ENCODE measurements around the gene GNAZ.

Gene GNAZ

DNA sequence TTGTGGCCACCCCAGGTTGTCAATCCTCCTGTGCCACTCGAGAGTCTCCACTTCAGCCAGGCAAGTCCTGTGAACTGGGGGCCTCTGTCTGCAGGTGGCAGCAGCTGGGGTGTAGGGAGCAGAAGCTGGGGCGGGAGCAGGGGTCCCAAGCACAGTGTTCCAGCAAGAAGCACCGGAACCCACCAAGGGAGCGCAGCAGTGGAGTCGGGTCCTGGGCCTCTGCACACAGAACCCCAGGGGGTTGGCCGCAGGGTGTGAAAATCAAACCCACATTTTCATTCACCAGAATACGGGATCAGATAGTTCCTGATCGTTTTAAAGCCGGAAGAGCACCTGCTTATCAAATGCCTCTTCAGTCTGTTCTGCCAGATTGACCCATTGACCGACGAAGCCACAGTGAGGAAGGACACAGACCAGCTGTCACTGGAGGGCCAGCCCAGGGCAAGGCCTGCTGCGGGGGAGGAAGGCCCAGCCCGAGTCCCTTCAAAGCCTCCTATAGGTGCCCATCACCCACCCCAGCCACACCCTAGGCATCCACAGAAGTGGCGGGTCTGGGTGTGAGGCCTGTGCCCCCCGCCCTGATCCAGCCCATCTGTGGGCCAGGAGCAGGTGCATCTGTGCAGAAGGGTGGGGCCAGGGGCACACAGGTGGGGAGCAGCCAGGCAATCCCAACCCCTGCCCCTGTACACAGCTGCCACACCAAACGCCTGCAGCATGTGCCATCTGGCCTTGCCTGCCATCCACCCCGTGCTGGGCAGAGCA is 37.3 kb downstream of the GNAZ start:
- no peak for DNase-seq (ENCODE audit: low spot score)

DNA sequence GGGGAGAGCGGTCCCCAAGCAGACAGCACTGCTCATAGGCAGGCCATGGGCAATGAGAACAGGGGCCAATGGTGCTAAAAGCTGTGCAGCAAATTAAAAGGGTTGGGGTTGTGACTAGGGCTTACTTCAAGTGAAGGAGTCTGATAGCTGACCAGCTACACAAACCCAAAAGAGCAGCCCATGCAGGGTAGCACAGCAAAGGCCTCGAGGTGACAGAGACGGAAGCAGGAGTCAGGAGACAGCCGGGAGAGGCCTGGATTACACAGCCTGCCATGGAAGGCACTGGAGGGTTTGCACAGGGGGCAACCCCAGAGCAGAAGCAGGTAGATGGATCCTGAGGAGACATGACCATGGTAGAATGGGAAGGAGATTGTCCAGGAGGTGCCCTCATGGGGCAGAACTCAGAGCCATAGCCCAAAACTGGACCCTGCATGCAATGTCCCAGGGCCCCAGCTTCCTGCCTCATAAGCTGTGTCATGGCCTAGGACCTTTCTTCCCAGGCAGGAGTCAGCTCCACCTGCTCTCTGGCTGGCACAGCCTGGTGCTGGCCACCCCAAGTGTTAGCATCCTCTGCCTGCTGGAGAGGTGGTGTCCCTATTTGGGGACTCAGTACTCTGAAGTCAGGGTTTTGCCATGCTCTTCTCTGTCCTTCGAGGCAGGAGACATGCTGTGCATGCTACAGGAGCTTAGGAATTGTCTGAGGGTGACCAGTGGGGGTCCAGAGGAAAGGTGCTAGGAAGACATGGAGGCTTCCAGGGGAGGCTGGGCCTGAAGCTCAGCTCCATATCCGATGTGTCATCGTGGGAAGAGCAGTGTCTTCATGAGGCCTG is 38.1 kb downstream of the GNAZ start:
- no peak for DNase-seq (ENCODE audit: low spot score)

DNA sequence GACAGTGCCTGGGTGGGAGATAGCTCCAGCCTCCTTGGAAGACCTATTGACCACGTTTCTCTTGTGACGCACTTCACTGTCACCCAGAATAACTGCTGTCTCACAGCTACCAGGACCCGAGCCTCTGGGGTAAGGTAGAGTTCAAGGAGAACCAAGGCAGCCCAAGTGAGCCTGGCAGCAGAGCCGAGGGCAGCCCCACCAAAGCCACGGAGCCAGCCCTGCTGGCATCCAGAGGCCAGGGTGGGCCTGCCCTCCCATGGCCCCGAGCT is 38.7 kb downstream of the GNAZ start:
- no peak for DNase-seq (ENCODE audit: low spot score)

DNA sequence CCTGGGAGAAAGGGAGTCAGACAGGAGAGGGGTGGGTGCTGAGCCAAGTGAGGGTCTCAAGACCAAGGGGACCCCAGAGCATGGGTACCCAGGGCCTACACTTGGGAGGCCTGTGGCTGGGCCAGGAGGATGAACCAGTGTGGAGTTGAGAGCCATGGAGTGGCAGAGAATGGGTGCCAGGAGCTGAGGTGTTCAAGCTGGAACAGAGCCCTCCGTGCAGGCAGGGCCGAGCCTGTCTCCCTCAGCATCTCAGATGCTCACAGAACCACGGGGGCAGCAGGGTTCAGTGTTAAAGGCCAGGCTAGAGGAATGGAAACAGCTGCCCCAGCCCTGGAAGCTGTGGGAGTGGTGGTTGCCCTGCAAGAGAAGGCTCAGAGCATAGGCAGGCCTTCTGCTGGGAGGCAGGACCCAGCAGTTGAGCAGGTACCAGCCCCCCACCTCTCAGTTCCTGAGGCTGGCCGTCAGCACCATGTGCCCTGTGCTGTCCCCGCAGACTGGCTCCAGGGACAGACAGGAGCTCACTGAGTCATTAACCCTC is 39.2 kb downstream of the GNAZ start:
- no peak for DNase-seq (ENCODE audit: low spot score)

DNA sequence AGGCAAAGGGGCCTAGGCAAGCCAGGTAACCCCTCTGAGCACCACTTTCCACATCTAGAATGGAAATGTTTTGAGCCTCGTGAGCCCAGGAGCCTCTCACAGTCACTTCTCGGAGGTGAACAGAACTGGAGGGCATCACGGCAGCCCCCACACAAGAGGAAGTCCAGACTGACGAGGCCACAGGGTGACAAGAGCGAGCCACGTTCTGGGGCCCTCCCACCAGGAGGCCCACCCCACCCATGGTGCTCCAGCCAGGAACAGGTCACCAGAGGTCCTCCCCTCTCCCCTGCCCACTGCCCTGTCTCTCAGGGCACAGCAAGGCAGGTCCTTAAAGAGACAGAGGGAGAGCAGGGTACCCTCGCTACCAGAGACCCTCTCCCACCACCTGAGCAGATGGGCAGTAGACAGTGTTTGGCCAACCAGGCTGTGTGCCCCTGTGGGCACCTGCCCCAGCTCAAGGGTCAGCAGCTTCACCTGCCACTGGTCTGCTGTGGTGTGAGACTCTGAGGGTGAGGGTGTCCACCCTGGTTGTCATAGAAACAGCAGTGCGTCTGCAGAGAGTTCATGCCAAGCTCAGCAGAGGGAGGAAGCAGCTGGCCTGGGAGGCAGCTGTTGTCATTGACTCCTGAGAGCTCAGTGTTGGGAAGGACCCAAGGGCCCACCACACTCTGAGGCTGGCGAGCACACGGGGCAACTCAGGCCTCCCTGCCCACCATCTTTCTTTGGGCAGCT is 40.0 kb downstream of the GNAZ start:
- no peak for DNase-seq (ENCODE audit: low spot score)

DNA sequence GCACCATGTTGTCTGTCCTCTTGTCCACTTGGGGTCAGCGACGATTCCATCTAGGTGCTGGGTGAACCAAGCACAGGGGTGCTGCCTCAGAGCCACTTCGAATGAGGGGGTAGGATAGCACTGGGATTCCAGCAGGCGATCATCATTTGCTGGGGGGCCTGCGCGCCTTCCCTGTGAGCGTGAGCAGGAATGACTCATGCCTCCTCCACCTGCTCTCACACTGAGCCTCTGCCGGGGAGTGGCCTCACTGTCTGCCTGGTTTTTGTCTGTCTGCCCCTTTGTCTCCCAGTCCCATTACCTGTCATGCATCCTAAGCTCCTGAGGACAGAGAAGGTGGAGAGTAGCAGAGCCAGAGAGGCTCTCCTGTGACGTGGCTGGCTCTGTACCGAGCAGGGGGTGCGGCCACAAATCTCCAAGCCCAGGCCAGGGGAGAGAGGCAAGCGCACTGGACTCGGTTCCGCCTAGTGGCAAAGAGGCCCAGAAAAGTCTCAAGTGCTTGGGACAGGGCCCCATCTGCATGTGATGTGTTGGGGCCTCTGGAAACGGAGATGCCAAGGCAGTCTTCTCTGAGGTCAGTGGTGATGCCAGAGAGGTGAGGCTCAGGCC is 40.7 kb downstream of the GNAZ start:
- no peak for DNase-seq (ENCODE audit: low spot score)

DNA sequence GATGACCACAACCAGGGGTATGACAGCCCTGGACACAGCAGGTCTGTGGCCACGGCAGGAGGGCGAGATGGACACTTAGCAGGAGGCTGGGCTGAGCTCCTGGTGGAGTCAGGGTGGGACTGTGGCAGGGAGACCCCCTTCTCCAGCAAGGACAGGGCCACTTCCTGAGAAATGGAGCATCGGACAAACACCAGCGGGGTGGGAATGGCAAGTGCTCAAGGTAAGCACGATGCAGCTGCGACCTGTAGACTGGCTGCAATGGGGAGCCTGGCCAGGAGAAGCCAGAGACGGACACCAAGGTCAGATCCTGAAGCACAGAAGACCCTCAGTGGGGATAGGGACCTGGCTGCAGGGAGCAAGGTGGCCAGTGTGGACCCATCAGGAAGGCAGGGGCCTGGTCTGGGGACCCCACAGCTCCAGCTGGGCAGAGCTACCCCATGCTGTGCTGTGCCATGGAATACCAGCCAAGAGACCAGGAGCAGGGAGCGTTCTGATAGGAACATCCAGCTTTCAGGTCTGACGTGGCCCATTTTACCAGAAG is 42.2 kb downstream of the GNAZ start:
- DNase-seq (ENCODE audit: low spot score) = no peak

- no peak for DNase-seq (ENCODE audit: low spot score)
These were observed 42.9 kb downstream of the GNAZ start for GRCh38 chr22:23113067-23113846.

GRCh38 chr22:23113847-23114720 is 43.8 kb downstream of the GNAZ start:
- DNase-seq (ENCODE audit: low spot score) = no peak

DNA sequence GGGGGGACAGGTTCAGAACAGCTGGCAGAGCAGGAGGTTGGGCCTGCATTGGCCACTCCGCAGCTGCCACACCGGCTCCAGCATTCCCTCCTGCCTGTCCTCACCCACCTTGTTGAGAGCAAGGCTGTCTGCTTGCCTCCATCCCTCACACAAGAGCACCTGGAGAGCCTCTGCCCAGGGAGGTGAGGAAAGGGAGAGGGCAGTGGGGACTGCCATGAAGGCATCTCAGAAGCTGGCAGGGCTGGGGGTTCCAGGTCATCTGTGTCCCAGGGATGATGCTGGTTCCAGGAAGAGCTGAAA is 44.4 kb downstream of the GNAZ start:
- DNase-seq (ENCODE audit: low spot score) = no peak

DNA sequence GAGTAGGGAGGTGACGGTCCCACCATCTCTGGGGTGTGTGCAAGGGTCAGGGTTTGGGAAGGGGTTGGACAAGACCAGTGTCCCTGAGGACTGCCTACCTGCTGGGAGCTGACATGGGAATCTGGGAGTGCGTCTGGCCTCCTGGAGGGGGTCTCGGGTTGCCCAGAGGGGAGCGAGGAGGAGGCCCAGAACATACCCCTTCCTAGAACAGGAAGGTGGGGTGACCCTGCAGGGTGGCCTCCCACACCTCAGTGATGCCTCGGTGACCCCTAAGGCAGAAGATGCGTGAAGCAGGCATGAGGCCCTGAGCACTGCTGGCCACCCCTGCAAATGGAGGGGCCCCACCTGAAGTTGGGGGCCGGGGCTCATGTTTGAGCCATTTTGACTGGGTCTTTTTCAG is 45.0 kb downstream of the GNAZ start:
- no peak for DNase-seq (ENCODE audit: low spot score)

- DNase-seq (ENCODE audit: low spot score) = no peak
These were observed 45.6 kb downstream of the GNAZ start for GRCh38 chr22:23115825-23116494.

GRCh38 chr22:23116506-23117263 is 46.4 kb downstream of the GNAZ start:
- DNase-seq (ENCODE audit: low spot score) = no peak

DNA sequence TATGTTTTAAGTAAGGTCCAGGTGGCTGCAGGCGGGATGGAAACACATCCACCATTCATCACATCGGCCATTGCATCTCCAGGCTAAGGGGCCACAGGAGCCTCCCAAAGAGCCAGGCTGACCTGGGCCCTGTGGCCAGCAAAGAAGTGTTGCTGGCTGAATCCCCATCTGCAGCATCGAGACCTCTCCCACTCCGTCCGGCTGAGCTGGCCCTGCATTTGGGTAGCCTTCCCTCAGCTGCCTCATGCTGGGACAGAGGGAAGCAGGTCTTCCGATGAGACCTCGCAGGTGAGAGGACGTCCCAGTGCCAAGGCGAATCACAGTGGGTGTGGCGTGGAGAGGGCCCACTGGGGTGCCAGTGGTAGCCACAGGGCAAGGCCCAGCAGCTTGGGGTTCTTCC is 47.0 kb downstream of the GNAZ start:
- no peak for DNase-seq (ENCODE audit: low spot score)

GRCh38 chr22:23117891-23118646 is 47.8 kb downstream of the GNAZ start:
- no peak for DNase-seq (ENCODE audit: low spot score)

- DNase-seq (ENCODE audit: low spot score) = no peak
These were observed 48.6 kb downstream of the GNAZ start for GRCh38 chr22:23118647-23119493.
